GM19372 (cell line): ENCODE measurements around the gene EGFR.

Experiments used
- ATAC-seq: cut with Tn5 transposase; IDR thresholded peaks from one replicate; pipeline ENCODE4 v1.9.1; 2021; ENCODE audit warnings: mild to moderate bottlenecking, low read depth, moderate library complexity; ENCODE audit not compliant: unreplicated experiment

Gene EGFR

DNA sequence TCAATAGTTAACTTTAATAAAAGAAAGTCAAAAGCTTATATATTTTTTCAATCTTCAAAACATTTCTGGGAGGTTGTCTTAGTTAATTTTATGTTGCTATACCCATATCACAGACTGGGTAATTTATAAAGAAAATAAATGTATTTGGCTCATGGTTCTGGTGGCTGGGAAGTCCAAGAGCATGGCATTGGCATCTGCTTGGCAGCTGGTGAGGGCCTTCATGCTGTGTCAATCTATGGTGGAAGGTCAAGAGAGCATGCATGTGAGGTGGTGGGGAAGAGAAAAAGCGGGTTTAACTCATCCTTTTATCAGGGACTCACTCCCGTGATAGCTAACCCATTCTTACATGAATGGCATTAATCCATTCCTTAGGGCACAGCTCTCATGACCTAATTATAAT is 119.8 kb downstream of the EGFR start:
- no peak for ATAC-seq

DNA sequence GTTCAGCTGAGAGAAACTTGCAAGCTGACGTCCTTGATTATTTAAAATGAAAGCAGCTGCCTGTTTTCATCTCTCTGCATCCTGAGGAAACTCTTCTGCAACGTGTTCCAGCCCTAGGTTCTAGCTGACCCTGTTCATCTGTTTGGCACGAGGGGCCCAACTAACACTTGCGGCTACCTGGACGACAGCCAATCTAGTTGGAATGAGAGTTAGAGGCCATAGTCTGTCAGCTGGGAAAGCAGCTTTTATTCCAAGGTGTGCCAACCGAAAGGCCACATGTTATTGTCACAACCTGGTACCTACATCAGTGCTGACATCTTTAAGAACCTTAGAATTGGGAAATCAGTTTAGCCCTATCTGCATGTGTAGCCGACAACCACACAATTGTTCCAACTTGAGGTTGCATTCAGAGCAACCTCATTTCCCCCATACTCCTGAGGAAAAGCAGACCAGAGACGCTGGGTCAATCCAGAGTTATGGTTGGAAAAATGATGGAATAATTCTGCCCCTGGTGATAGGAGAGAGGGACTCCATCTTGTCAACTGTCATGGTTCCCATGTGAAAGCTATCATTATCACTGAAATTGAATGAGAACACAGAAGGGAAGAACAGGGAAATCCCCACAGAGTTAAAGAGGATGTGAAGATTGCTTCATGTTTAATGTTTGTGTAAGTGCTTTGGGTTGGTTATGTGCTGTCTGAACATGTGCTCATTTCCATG is 121.6 kb downstream of the EGFR start:
- ATAC-seq, result peak; percentile 95

DNA sequence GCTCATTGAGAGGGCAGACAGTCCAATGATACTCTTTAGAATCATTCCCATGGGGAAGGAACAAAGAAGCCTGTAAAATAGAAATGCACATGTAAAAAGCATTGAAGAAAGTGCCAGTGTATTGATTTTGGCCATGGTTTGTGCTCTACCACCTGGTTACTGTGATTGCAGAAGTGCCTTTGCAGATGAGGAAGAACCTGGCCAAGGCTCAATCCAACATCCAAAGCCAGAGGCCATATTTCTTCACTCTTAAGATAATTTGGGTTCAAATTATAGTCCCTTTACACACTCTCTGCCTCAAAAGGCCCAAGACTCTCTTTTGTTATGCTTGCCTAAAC is 122.1 kb downstream of the EGFR start:
- ATAC-seq, result peak; percentile 37

DNA sequence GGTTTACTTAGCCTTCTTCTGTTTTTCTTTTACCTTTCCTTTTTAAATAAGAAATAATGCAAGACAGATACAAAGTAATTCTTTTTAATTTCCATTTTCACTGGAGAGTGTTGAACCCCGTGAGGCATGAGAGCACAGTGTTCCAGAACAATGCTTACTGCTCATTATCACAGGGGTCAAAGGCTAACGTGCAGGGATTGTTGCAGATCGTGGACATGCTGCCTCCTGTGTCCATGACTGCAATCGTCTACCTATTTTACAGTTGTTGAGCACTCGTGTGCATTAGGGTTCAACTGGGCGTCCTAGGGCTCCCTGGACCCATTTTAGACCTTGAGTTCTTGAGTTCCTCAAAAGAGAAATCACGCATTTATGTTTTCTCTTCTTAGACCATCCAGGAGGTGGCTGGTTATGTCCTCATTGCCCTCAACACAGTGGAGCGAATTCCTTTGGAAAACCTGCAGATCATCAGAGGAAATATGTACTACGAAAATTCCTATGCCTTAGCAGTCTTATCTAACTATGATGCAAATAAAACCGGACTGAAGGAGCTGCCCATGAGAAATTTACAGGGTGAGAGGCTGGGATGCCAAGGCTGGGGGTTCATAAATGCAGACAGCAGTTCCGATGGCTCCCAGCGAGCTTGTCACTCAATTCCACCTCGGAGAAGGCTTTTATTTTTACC is 124.2 kb downstream of the EGFR start:
- ATAC-seq, result no peak

DNA sequence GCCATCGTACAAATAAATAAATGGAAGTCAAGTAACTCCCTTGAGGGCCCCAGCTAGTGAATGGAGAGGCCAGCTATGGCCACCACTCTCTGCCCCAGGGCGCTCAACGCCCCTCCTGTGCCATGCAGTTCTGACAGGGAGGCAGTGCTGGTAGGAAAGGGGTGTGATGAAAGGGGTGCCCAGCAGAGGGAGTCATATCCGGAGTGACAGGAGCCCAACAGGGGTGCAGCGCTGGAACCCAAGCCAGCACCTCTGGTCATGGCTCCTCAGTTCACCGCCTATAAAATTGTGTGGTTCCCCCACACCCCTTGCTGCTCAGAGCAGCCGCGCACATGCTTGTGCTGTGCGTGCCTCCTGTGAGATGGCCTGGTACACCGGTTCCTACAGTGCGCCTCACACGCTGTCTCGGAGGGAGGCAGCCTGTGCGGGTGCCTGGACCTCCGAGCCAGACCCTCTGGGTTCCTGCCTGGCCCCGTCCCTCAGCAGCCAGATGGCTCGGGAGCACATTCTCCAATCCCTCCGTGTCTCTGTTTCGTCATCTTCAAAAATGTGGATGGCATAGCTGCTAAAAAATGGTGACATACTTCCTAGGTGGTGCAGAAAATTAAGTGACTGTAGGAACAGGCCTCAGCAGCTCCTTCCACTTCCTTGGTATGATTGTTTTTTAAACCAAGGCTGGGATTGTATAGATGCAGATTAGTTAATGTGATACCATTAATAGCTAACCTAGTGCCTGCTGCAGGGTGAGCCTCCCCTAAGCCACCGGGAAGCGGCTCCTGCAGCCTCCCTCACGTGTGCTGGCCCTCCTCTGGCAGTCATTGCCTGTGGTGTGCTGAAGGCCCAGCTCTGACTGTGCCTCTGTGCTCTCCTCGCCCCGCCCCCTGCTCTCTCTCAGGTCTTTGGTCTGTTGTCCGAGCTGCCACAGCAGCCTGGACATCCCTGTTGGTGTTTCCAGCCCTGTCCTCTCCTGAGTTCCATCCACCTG is 125.8 kb downstream of the EGFR start:
- ATAC-seq, result no peak

DNA sequence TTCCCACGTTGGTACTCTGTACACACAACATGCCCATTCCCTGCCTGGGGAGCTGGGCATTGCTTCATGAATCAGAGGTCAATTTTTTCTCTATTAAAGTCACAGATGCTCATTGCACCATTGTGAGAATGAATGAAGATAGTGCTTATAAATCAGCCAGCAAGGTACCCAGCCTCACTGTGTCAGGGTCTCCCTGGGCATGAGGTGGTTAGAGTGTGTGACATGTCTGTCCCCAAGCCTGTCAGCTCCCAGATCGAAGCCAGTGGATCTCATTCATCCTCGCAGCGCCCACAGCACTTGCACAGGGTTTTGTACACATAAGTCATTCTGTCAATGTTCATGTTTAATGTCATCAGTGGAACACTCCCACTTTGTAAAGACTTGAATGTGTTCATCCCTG is 126.8 kb downstream of the EGFR start:
- no peak for ATAC-seq

DNA sequence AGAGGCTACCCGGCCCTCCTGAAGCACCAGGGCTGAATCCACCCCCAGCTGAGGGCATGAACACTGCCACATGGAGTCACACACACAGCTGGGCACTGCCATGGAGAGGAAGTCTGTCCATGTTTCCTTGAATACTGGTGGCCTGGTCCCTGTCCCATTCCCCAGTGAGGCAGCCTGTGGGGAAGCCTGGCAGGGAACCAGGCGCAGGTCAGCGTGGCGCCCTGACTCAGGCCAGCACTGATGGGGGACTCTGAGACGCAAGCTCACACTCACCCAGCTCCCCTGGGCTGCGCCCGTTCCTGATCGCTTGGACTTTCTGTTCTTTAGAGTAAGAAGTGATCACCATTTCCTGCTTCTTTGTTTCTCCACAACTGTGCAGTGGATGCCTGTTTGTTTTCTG is 128.3 kb downstream of the EGFR start:
- ATAC-seq, result no peak

DNA sequence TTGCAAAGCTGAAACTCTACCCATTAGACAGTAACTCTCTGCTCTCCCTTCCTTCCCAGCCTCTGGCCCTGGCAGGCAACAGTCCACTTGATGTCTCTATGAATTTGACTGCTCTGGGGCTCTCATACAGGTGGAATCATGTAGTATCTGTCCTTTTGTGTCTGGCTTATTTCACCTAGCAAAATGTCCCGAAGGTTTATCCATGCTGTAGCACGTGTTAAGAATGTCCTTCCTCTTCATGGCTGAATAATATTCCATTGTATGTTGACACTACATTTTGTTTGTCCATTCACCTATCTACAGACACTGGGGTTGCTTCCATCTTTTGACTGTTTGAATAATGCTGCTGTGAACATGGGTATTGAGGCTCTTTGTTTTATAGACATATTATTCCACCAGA is 128.9 kb downstream of the EGFR start:
- no peak for ATAC-seq

DNA sequence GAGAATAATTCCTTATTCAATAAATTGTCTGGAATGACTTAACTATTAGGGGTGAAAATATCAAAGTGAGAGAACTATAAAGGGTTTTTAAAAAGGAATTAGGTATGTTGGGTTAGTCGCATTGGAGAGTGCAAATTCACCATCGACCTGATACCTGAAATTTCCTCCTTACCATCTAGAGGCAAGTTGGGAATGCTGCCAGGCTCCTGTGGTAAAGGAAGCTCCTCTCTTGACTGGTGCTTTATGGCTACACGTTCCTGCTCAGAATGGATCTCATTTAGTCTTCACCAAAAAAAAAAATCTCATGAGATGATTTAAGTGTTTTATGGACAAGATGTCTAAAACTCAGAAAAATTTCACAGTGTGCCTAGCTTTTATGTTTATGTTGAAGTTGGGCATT is 129.8 kb downstream of the EGFR start:
- no peak for ATAC-seq

DNA sequence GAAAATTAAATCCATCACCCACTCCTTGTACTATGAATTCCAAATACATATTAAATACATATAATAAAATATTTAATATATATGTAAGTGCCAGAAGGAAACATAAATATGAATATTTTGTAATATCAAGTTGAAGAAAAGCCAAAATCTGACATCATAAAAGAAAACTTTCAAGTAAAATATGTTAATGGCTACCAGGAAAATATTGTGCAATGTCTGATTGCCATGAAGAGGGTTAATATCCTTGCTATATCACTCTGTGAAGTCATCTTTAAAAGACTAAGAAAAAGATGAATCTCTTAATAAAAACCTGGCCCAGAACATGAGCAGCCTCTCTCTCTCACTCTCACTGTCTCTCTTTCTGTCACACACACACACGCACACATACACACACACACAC is 130.2 kb downstream of the EGFR start:
- ATAC-seq, result no peak

DNA sequence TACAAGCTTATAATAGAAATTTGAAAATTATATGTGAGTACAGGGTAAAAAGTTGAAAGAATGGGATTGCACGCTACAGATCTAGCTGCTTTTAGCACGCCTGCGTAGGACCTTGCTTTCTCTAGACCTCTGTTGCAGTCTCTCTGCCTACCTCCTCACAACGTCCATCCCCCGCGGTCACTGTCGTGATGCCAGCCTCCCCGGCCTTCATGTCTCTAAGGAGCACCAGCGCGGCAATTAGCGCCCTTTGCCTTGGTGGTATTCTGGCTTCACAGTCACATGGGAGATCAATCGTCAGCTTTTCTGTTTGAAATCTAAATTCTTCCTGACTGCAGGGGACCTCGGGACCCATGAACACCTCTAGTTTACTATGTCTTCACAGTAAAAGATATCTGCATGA is 131.3 kb downstream of the EGFR start:
- no peak for ATAC-seq

DNA sequence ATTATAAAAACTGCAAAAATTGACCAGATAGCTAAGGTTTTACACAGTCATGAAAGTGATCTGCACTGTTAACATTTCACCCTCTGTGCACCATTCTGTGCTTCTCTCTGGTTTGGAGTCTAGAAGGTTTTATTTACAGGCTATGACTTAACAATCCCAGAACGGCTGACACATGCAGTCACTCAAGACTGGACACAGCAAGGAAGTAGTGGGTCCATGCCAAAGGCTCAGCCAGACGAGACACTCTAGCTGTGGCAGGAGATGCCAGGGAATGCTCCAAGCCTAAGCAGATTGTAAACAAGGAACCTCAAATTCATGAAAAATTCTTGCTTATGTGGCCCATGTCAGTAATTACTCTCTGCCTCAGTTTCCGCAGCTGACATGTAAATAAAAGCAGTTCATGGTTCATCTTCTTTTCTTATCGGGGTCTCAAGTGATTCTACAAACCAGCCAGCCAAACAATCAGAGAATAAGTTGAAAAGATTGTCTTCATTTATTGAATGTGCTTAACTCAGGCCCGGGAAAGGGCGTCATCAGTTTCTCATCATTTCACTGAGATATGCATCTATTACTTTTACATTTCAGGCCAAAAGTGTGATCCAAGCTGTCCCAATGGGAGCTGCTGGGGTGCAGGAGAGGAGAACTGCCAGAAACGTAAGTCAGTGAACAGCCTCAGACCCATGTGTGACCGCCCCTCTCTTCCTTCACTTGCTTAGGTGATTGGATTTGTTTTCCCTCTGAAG is 132.1 kb downstream of the EGFR start:
- no peak for ATAC-seq

DNA sequence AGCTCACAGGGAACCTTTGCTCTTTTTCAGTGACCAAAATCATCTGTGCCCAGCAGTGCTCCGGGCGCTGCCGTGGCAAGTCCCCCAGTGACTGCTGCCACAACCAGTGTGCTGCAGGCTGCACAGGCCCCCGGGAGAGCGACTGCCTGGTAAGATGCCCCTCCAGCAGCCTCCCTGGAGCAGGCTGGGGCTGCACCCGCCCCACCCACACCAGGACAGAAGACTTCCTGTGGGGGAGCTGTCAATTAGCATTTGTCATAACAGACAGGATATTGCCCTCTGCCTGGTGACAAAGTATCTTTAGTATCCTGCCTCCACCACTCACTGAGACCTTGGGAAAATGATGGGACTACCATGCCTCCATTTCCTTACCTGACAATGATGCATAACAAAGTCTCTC is 133.7 kb downstream of the EGFR start:
- ATAC-seq, result no peak

DNA sequence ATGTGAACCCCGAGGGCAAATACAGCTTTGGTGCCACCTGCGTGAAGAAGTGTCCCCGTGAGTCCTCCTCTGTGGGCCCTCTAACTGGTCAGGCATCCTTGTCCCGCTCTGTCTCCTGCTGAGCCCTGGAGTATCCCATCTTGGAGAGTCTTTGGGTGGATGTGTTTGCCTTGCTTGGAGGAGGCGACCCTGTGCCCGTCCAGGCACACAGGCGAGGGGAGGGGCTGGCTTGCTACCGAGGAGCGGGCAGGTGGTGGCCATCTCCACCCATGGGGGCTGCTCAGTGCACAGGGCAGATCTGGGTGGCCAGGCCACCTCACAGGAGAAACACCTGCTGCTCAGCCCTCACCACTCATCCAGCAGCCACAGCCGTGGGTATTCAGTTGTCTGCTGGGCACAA is 135.3 kb downstream of the EGFR start:
- ATAC-seq, result no peak

DNA sequence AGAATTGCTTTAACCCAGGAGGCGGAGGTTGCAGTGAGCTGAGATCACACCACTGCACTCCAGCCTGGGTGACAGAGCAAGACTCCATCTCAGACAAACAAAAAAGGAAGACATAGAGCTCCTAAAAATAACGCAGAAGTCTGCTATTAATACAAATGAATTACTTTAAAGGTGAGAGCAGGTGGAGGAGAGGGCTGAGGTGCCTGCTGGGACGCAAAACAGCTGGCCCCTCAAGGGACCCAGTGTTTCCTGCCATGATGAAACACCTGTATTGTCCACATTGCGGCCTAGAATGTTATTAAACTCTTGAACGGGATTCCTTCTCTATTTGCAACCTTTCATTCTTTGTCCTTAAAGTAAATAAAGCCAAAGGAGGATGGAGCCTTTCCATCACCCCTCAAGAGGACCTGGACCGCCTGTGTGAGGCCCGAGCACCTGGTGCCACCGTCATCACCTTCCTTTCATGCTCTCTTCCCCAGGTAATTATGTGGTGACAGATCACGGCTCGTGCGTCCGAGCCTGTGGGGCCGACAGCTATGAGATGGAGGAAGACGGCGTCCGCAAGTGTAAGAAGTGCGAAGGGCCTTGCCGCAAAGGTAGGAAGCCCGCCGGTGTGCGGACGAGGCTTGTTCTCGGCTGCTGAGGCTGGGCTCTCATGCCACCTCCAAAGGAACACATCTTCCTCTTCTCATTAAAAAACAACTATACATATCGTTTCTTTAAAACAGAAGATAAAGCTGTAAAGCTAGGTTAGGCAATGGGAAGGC is 136.7 kb downstream of the EGFR start:
- no peak for ATAC-seq

DNA sequence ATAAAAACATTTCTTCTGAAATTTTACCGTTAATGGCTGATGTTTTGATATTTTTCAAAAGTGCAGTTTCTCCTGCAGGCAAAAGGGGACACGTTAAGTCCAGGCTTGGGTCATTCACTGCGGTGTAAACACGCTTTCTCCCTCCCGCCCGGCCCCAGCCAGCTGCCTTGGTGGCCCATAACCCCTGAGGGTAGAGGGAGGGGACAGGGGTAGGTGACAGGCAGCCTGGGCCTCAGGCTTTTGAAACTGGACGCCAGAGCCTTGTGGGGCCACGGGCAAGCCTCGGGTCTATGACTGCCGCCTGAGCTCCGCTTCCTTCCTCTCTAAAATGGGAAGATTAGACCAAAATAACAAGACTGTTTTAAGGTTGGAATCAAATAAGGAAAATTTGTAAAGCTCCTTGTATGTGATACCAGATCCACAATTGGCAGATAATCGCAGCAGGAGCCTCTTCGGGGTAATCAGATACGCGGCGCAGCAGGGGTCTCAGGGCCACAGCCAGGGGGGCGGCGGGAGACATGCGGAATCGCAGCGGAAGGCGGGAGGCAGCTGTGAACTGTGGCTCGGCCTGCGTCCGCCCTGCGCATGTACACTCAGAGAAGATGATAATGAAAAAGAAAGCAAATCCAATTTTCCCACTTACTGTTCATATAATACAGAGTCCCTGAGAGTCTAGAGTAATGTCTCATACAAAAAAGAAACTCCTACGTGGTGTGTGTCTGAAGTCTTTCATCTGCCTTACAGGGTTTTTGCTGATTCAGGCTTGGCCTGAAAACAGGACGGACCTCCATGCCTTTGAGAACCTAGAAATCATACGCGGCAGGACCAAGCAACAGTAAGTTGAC is 138.3 kb downstream of the EGFR start:
- ATAC-seq, result no peak

DNA sequence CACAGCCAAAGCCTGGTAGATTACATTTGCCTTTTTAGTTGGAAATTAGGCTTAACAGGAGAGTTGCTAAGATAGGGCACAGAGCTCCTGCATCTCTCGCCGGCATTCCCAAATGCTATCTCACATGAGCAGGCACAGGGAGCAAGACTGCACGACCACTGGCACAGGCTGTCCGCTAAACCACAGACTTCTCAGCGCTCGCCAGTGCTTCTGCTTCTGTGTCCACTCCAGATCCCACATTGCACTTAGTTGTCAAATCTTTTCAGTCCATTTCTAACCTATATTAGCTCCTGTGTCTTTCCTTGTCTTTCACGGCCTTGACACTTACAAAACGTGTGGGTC is 138.9 kb downstream of the EGFR start:
- ATAC-seq, result no peak

DNA sequence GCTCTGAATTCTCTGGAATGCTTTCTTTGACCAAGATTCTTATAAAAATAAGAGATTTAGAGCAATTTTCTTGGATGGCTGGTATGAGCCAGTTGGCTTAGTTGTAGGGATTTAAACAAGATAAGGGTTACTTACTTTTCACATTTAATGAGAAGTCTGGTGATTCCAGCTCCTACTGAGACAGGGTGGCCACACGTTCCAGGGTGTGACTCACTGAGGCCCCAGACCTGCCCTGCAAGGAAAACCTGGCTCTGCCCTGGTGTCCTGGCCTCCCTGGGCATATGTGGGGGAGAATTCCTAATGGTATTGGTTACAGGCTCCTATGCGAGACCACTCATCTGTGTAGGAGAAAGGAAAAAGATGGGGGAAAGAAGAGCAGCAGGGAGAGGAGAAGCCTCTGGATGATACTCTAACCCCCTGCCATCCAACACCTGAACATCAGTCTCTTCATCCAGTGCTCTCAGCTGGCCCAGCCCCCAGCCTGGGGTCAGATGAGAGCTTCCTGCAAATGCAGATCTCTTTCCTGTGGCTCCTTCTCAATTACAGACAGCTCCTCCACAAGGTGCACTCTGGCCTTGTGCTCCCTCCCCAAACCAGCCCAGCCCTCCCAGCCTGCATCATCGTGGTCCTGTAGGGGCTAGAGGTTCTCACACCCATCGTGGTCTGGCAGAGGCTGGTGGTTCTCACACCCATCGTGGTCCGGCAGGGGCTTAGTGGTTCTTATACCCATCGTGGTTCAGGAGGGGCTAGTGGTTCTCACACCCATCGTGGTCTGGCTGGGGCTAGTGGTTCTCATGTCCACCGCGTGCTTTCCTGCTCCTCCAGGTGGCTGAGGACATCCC is 139.9 kb downstream of the EGFR start:
- ATAC-seq, result no peak
